T-helper 1 cell (primary cell): Measurements from ENCODE around the gene IFI44.

Experiments
- DNase-seq, 5 donors: peaks; one replicate each; pipeline ENCODE4 v3.0.0-alpha.2; 2012 to 2020

IFI44 gene

DNA sequence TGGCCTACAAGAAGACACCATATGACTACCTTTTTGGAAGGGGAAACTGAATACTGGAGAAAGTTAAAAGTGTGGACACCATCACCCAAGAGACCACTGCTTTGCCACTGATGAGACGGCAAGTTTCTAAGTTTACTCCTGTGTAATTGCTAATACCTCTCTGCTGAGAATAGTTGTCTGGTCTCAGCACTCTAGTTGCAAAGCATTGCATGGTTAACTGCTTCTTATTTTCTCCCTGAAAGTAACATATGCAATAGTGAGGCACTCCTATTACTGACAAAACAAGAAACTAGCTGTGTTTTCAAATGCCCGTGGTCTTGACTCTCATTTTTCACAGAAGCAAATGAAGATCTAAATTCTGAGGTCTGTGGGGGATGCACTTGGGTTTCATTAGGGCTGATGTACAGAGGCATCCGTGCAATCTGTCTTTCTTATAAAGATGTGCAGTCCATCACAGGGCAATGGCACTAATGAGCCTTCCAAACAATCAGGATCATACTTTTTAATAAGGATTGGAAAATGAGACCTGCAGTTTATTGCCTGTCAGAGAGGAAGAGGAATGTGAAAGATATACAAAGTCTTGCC lies 62.9 kb downstream of the IFI44 start:
- no peak for DNase-seq

DNA sequence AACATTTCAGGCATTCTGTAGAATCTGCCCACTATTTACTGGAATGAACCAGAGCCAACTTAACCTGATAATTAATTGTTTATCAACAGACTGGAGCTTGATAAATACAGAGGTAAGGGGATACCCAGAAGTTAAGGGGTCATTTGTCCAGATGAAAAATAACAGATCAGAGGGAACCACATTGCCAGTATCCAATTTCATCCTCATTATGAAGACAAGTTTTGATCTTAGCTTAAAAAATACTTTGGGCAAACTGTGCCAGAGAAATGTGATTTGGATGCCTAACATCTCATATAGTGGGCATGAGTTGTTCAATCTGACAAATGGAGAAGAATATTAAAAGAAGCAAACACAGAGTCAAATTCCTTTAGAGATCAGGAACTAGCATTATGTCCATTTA lies 63.7 kb downstream of the IFI44 start:
- DNase-seq: no peak
